RPMI8226 (cell line): Measurements from ENCODE around the gene C21orf58.
A peak's percentile ranks its signal among the peaks of the same experiment; 100 is the strongest.

ENCODE experiments used
- DNase-seq: peaks from one replicate; pipeline ENCODE4 v3.0.0-alpha.2; 2015

The C21orf58 gene

DNA sequence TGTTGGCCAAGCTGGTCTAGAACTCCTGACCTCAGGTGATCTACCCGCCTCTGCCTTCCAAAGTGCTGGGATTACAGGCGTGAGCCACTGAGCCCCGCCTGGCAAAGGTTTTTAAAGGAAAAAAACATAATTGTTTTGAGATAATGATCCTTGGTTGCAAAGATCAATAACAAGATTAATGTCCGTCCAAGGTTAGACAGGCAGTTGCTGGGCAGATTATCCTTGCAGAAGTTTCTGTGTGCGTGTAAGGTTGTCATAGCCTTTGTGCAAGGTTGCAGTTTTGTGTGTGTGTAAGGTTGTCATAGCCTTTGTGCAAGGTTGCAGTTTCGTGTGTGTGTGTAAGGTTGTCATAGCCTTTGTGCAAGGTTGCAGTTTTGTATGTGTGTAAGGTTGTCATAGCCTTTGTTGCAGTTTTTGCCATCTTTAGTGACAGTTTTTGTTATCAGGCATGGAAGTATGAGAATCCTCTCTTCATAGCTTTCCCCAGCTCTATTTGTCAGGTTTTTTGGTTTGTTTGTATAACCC lies 34.0 kb downstream of the C21orf58 start:
- DNase-seq: peak; percentile 75

DNA sequence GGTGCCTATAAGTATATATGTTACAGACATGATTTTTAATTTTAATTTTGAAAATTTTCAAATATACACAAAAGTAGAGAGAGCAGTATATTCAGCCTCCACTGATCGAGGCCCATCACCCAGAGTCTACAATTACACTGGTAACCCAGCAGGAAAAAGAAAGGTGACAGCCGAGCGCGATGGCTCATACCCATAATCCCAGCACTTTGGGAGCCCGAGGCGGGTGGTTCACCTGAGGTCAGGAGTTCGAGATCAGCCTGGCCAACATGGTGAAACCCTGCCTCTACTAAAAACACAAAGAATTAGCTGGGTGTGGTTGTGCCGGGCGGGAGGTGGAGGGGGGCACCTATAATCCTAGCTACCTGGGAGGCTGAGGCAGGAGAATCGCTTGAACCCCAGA lies 36.1 kb downstream of the C21orf58 start:
- DNase-seq: no peak

DNA sequence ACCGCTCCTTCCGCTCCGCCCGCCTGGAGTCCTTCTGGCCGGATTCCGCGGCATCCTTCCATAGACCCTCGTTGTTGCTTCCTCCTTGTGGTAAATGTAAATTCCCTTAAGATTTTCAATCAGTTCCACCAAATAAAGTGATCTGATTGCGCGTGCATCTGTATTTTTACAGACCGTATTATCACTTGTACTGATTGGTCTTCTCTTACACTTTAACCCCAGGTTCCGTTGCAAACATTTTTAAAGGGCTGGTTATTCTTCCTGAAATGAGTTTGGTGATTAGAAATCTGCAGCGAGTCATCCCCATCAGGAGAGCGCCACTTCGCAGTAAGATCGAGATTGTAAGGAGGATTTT lies 37.0 kb downstream of the C21orf58 start:
- no peak for DNase-seq

DNA sequence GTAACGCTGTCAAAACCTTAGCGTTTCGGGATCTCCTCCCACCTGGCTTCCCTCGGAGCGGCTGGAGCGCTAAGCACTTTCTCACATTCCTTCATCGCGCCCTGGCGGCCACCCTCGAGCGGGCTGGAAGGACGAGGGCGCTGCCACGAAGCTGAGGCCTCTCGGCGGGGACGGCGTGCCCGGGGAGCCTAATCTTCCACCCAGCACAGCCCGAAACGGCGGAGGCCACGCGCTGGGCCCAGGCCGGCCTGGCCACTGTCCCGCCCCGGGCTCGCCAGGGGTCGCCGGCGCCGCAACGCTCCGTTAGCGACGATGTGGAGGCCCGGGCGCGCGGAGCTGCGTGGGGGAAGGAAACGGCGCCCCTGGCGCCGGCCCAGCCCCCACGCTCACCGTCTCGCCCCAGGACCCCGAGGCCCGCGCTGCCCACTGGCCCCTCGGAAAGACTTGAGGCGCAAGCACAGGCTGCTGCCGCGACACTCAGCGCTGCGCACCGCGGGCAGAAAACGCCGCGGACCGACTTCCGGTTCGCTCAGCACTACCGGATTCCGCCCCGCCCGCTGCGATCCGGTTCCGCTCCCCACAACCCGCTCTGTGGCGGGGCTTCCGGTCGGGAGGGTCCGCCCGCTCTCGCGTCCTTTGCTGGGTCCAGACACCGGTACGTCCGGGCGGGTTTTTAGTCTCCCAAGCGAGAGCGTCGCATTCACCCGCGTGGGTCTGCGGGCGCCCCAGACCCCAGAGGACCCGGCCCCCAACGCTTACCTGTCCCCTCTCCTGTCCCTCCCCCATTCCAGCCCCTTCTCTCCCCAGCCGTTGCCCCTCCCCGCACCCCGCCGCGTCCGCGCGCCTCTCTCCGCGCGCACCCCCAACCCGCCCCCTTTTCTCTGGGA lies 37.7 kb downstream of the C21orf58 start, which contains the start of gene YBEY:
Gene YBEY (plus strand): TSS at position 582 of the 887 bp plus-strand sequence. CDS start 572 bp downstream, outside the sequence.
- peak; percentile 94 for DNase-seq

DNA sequence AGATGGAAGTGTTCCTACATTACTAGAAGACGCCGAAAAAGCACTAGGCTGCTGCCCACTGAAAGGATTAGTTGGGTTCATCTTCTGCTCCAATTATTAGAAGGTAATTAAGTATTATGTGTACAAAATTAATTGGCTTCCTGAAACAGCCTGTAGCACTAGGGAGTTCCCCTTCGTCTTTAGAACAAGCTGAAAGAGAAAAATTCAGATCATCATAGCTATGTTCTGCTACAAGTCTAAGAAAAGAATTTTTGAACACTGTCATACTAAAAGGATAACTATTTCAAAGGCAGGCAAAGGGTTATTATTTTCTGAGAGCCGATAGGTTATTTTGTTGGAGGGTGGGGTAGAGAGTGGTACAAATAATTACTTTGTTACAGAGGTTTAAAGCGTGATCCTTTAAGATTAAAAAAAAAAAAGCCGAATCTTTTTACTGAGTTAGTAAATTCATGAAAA lies 38.4 kb downstream of the C21orf58 start, which contains the start of gene MCM3AP:
Gene MCM3AP (minus strand): TSS at position 406 of the 456 bp plus-strand sequence. CDS start 325 bp downstream, at position 81.
- no peak for DNase-seq

DNA sequence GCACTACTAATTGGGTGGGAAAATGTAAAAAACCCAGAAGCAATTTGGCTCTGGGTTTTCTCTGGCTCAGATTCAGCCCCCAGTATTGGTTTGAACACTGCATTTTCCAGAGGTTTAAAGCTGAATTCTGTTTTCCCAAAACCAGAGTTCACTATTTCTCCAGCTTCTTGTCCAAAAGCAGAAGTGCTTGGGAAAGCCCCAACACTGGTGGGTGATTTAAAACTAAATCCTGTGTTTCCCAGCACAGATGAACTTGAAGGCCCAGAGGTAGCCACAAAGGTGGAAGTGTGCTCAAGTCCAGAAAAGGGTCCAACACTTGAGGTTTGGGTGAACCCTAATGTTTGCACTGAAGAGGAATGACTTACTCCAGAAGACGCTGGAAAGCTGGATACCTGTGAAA lies 38.9 kb downstream of the C21orf58 start:
- DNase-seq: no peak

DNA sequence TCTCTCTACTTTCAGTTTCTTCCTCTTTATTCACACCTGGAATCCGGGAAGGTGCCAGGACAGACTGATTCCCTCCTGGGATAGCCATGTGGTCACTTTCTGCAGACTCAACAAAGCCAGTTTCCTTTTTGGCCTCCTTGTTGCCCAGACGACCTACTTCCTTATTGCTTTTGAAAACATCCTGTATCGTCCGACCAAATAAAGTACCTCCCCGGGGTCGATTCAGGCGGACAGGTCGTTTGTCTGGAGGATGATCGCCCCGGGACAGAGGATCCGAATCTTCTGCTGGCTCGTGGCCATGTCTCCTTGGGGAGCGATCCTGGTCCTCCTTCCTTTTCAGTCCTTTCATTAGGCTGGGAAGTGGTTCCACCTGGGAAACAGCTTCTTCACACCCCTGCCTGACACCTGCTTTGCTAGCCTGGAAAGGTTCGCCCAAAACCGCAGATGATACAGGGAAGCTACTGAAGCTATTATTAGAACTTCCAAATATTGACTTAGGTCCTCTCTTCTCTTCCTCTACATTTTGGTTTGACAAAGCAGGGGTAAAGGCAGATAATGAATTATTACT lies 39.5 kb downstream of the C21orf58 start:
- DNase-seq: no peak

DNA sequence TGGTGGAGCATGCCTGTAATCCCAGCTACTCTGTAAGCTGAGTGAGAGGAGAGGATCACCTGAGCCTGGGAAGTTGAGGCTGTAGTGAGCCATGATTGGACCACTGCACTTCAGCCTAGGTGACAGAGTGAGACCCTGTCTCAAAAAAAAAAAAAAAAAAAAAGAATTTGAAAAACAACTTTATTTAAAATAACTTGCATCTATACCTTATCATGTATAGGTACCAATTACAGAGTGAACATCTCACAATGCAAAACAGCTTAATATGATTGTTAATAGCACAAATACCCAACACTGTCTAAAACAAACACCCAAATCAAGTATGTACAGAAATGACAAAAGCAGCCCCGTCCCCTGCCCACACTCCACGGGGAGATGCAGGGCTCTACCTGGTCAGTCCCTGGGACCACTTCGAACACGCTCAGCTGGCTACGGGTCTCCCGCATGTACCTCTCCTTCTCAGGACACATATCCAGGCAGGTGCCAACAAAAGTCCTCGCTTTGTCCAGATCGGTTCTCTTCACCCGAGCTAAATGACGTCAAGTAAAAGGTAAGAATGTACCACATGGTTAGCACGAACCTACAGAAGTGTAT lies 48.8 kb downstream of the C21orf58 start:
- no peak for DNase-seq

DNA sequence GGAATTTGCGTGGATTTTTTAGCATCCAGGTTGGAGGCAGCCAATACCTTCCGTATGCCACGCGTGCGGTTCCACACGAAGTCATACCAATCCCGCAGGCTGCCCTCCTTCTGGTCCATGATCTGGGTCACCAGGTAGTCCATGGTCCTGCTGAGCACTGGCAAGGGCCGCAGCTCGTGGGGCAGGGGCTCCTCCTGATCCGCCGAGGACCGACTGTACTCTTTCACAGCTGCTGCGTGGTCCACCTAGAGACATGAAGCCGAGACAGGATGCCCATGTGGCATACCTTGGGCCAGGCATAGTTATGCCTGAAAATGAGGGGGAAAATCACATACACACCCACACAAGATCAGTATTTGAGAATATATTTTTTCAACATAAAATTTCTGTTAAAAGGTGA lies 50.3 kb downstream of the C21orf58 start:
- no peak for DNase-seq

DNA sequence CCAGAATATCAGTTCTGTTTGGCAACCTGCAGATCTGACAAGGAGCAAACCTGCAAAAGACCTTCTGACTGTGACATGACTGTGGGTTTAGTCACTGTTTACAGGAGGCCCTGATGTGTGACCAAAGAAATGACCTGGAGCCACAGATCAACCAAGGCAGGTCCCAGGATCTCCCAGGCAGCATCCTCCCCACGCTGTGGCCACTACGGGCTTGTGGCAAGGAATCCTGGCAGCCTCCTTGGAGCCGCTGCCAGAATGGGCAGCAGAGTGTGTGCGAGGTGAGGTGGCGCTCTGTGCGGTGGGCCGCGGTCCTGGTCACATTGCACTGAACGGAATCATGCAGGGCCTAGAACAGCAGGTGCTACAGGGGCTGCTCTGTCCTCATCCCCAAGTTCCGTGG lies 54.2 kb downstream of the C21orf58 start:
- no peak for DNase-seq

DNA sequence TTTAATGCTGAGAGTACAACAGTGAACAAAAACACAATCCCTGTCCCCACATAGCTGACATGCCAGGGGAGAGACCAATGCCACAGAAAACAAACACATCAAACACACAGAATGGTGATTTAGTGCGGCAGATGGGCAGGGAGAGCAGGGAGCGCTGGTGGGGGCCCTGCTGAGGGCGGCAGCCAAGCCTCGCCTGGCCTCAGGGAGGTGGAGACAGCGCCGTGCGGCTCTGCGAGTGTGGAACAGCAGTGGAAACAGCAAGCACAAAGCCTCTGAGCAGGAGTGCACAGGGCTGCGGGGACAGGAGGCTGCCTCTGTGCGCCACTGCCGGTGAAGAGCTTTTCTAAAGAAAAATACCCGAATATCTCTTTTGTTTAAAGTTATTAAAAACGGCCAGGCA lies 55.3 kb downstream of the C21orf58 start:
- no peak for DNase-seq

DNA sequence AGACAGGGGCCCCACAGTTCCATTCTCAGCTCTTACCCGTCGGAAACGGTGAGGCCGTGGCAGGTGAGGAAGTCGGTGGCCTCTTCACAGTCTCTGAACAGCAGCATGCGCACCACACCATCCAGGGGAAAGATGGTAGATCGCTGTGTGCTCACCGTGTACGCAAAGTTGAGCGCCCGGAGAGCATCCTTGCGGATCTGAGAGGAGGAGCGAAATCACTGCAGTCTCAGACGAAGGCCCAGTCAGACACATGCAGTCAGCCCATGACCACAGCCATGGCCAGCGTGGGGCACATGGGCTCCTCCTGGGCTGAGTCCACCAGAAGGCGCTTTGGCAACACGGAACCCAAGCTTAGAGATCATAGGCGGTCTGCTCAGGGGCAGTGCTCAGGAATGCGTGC lies 56.7 kb downstream of the C21orf58 start:
- no peak for DNase-seq

DNA sequence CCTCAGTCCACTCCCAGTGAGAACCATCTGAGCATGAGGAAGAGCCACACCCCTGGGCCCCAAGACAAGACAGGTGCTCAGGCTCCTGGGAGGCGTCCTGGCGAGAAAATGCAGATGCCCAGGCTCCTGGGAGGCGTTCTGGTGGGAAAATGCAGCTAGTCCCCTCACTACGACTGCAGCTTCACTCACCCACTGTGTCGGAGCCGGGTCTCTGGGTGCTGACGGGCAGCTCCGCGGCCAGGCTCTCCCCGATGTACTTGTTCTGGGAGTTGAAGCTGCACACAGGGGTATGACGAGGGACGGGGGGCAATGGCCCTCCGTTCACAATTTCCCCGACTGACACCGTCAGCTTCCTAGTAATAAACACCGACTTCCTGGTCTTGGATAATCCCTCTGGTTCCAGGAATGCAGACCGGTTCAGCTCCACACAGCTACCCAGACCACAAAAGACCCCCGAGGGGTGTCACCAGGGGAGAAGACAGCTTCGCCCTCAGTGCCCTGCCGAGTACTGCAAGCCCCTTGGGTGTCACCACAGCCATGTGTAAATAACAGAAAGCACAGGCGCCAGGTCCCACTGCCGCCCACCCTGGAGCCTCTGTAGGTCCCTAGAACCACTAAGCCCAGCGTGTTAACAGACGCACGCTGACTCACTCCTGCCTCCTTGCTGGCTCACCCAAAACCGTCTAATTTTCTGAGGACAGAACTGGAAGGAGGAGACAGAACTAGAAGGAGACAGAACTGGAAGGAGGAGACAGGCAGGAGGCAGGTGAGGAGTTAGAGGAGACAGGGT lies 57.7 kb downstream of the C21orf58 start:
- DNase-seq: no peak

DNA sequence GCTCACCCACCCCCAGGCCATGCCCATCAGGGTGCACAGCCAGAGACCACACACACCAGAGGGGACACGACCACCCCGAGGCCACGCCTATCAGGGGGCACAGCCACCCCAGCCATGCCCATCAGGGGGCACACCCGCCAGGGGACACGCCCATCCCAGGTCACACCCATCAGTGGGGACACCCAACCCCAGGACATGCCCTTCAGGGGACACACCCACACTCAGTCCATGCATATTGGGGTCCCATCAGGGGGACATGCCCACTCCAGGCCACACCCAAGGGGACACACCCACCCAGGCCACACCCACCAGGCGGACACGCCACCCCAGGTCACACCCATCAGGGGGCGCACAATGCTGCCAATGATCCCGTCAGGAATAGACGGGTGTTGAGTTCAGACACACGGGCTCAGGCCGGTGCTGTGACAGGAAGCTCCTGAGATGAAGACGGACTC lies 59.0 kb downstream of the C21orf58 start:
- no peak for DNase-seq

DNA sequence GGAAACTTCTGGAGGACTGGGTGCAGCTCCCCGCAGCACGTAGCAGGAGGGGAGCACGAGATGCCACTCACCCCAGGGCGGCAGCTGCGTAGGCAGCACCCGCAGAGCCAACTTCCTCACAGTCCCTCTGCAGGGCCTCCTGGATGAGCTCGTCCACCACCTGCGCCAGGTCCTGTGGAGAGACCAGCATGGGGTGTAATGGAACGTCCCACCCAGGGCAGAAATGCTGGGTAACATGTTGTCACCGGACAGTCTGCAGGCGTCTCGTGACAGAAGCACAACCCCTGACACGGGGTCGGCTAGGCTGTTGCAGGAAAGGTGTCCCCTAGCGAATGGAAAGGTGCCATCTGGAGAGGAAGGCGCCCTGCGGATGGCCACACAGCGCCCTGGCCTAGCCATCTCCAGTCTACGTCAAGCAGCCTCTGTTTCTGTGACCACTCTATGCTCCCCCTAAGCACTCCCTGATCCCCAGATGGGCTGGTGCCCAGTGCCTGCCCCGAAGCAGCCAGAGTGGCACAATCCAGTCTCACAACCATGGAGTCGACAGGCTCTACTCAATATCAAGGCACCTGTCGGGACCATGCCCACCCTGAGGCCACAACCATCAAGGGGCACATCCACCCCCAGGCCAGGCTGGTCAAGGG lies 59.5 kb downstream of the C21orf58 start:
- no peak for DNase-seq

DNA sequence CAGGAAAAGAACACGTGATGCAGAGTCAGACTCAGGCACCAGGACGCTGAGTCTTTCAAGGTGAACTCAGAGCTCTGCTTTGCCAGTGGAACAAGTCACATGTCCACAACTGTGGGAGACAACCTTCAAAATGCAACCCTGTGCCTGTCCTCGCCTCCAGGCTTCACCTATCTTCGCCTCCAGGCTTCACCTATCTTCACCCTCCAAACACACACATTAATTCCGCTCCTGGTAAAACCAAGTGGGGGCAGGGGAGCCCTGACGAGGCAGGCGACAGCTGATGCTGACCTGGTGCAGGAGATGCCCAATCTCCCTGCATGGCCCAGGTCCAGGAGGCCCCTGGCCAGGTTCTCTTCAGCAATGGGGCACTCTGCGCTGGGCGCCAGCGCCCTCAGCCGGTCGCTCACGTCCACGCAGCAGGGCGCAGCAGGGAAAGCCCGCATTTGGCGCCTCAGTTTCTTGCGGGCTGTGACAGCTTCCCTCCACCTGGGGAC lies 67.1 kb downstream of the C21orf58 start:
- DNase-seq: no peak

DNA sequence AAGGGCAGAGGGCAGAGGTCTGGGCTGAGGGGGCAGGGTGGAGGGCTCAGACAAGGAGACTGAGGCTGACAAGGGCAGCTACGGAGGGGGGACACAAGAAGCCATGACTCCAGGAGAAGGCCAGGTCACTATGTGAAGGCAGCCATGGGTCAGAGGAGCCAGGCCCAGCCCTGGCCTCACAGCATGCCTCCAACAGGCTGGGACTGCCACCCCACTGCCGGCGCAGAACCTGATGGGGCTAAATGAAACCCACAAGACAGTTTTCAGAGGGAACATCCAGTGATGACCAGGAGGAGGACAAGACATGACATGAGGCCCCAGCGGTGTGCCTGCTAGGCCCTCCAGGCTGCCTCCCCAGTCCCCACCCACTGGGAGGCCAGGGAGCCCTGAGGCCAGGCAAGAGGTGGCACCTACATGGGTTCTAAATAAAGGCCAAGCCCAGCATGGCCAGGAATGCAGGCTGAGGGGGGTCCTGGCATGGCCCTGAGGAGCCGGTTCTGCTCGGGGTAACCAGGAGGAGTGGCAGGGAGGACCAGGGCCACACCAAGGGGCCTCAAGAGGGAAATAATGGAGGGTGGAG lies 67.8 kb downstream of the C21orf58 start:
- DNase-seq: no peak

DNA sequence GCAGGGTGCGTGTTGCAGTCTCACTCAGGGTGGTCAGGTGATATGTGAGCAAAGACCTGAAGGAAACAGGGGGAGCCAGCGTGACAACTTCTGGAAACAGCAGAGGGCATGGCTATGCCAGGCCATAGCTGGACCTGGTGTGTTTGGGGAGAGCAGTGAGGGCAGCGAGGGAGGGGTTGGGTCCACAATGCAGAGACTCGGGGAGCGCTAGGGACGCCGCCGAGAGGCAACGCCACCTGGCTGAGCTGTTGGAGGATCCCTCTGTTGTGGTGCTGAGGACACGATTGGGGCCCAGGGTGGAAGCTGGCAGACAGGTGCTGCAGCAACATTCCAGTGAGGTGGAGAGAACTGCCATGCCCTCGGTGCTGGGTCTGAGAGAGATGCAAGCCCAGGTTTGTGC lies 68.5 kb downstream of the C21orf58 start:
- DNase-seq: no peak

DNA sequence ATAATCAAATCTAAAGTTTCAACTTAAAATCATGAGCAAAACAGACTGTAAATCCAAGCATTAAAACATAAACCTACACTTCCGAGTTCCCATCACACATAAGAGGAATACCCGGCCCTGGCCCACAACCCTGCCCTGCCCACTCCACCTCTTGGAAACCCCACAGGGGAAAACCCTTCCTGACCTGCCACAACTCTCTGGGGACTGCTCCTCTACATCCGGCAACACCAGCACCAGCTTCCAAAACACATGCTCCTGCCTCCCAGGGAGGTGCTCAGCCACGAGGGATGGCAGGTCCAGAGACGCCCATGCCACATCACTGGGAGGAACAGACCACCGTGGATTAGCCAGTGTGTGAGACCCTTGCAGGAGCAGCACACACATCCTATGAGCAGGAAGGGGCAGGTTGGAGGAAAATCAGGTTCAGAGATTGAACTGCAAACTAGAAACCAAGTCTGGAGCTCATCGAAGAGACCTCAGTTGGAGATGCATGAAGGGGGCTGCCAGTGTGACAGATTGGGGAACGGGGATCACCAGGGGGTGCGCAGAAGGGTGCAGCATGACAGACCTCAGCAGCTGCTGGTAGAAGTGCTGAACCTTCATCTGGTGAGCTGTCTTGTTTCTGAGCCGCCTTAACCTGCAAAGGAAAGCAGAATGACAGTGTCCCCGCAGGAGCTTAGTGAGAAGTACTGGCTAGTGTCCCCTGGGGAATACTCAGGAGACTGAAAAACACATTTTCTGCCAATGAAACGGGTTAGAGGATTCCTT lies 69.3 kb downstream of the C21orf58 start:
- DNase-seq: no peak

DNA sequence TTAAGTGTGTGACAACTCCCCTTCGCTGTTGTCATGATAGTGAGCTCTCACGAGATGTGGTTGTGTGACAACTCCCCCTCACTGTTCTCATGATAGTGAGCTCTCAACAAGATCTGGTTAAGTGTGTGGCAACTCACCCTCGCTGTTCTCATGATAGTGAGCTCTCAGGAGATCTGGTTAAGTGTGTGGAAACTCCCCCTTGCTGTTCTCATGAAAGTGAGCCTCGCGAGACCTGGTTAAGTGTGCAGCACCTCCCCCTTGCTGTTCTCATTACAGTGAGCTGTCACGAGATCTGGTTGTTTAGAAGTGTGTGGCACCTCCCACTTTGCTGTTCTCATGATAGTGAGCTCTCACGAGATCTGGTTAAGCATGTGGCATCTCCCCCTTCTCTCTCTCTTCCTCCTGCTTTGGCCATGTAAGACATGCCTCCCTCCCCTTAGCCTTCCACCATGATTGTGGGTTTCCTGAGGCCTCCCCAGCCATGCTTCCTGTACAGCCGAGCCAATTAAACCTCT lies 70.0 kb downstream of the C21orf58 start:
- no peak for DNase-seq

DNA sequence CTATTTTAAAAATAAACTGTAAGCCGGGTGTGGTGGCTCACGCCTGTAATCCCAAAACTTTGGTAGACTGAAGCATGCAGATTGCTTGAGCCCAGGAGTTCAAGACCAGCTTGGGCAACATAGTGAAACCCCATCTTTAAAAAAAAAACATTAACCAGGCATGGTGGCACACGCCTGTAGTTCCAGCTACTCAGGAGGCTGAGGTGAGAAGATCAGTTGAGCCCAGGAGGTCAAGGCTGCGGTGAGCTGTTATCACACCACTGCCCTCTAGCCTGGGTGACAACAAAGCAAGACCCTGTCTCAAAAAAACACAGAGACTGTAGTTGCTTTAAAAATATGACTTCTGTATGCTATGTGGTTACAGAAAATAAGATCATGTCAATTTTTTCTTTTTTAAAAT lies 70.8 kb downstream of the C21orf58 start:
- no peak for DNase-seq
